Muscle of leg (tissue), 11 donors: ENCODE measurements around the gene VWA3A. TPM values are rescaled to one million over a fixed set of nuclear protein-coding genes. Genes with fewer than 3 reads are reported as not detected.
"Not testable (repeated sequence)": the region's sequence is repeated elsewhere in the genome, so short reads cannot be mapped to it uniquely, and the experiment has no call there.

Experiments
- DNase-seq: peaks from one replicate; pipeline ENCODE4 v3.0.0; 2013
- H3K27ac ChIP-seq: one replicate; pipeline ENCODE4 v1.5.1; 2013; ENCODE audit warnings: mild to moderate bottlenecking, low read length, control low read depth
- H3K27me3 ChIP-seq: one replicate; pipeline ENCODE4 v1.6.1; 2013; ENCODE audit warnings: low read length; ENCODE audit not compliant: control insufficient read depth, insufficient read depth
- H3K36me3 ChIP-seq: one replicate; pipeline ENCODE4 v1.6.1; 2013; ENCODE audit warnings: low read length; ENCODE audit not compliant: control insufficient read depth, insufficient read depth
- H3K4me1 ChIP-seq: one replicate; pipeline ENCODE4 v1.6.1; 2013; ENCODE audit warnings: low read length; ENCODE audit not compliant: control insufficient read depth, insufficient read depth
- H3K4me3 ChIP-seq: one replicate; pipeline ENCODE4 v1.5.1; 2013; ENCODE audit warnings: low read length, control low read depth
- H3K9me3 ChIP-seq: replicated peaks from 2 replicates; pipeline ENCODE4 v1.6.1; 2013; ENCODE audit warnings: low read depth, low read length; ENCODE audit not compliant: control insufficient read depth
- WGBS: methylation state at CpG from one replicate; pipeline ENCODE4 v1.1.5; 2013; ENCODE audit warnings: missing lambda C conversion rate; ENCODE audit not compliant: insufficient coverage; 5-methylcytosine and 5-hydroxymethylcytosine counted together
- polyA plus RNA-seq, 8 donors: library from polyadenylated mRNA; unstranded; fragments of 120-200 nt; gene quantifications; one replicate each; pipeline versions ENCODE4 v1.2.1 to v1.2.3, GENCODE V29; 2013; ENCODE audit warnings: inconsistent platforms in 1 of 8, low replicate concordance in 1 of 8; ENCODE audit not compliant: insufficient read length in 8 of 8, insufficient read depth in 1 of 8
- total RNA-seq: library from RNA; stranded (reverse); fragments of 120-200 nt; gene quantifications from one replicate; pipeline ENCODE4 v1.2.4, GENCODE V29; 2013

The VWA3A gene
- total and polyA plus RNA-seq, 9 donors, result 0.08 to 0.53 (median 0.19) TPM; not detected in 1

DNA sequence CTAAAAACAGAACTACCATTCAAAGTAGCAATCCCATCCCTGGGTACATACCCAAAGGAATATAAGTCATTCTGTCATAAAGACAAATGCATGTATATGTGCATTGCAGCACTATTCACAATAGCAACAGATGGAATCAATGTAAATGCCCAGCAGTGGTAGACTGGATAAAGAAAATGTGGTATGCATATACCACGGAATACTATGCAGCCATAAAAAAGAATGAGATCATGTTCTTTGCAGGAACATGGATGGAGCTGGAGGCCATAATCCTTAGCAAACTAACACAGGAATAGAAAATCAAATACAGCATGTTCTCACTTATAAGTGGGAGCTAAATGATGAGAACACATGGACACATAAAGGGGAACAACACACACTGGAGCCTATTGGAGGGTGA is 36.2 kb downstream of the VWA3A start:
- not testable (repeated sequence) for H3K36me3 ChIP-seq, H3K4me1 ChIP-seq, H3K27me3 ChIP-seq, H3K9me3 ChIP-seq, H3K27ac ChIP-seq, DNase-seq, H3K4me3 ChIP-seq
- no CpG with 5 or more reads among the region's 1 CpG for WGBS

DNA sequence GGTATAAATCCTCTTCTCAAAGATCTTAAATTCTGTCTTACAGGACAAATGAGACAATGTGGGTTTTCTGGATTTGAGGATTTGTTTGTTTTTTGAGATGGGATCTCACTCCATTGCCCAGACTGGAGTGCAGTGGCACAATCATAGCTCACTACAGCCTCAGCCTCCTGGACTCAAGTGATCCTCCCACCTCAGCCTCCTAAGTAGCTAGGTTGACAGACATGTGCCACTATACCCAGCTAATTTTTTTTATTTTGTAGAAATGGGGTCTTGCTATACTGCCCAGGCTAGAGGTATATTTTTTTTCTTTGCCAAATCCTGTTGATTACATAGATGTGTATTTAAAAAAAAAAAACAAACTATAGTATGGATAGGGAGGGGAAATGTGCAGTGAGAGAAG is 38.2 kb downstream of the VWA3A start:
- DNase-seq, result no peak
- H3K4me1 ChIP-seq, result no peaks in the 10 kb centered on the region
- H3K36me3 ChIP-seq, result no peaks in the 10 kb centered on the region
- no peaks in the 10 kb centered on the region for H3K9me3 ChIP-seq
- no peak overlapping the region for H3K27ac ChIP-seq
- H3K4me3 ChIP-seq, result no peak overlapping the region
- no peaks in the 10 kb centered on the region for H3K27me3 ChIP-seq

DNA sequence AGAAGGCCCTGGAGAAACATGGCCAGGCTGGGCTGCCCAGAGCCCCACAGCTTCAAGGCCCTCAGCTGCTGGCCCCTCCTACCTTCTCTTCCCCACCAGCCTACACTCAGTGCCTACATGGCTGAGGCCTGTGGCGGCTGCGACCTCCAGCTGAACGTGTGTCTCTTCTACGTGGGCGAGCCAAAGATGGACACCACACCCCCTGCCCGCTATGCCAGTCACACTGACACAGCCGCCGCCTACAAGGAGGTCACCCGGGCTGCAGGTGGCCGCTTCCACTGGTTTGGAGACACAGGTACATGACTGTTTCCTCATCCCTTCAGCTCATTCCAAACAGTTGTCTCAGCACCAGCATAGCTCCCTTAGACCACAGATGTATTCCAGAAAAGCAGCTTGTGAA is 40.5 kb downstream of the VWA3A start:
- Histone ChIP-seq H3K36me3 (no peaks in the 10 kb centered on the region), H3K27ac (no peak overlapping the region), H3K9me3 (no peaks in the 10 kb centered on the region), H3K4me3 (no peak overlapping the region), H3K4me1 (no peaks in the 10 kb centered on the region), H3K27me3 (no peaks in the 10 kb centered on the region)
- 81% methylated on average over 10 of the region's 10 CpGs for WGBS
- no peak for DNase-seq

DNA sequence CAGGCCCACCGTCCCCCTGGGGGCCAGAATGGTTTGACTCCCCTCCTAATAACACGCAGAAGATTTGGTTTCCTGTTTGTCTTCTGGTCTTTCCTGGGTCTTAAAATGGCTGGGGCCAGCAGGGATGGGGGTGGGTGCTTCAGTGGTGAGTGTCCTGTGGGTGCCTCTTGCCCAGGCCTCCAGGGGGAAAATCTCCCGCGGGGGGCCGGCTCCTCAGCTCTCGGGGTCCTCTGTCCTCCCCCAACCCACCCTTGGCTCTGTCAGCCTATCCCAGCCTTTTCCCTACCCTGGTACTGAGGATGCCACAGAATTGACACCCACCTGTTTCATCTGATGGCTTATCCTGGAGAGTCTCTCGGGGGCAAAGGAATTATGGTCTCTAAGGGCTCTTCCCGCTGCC is 46.1 kb downstream of the VWA3A start:
- no CpG with 5 or more reads among the region's 8 CpGs for WGBS
- no peak for DNase-seq
- Histone ChIP-seq H3K27me3 (peaks cover 2% of the 10 kb centered on the region), H3K9me3 (no peaks in the 10 kb centered on the region), H3K4me3 (no peak overlapping the region), H3K36me3 (no peaks in the 10 kb centered on the region), H3K27ac (no peak overlapping the region), H3K4me1 (peaks cover 8% of the 10 kb centered on the region)

DNA sequence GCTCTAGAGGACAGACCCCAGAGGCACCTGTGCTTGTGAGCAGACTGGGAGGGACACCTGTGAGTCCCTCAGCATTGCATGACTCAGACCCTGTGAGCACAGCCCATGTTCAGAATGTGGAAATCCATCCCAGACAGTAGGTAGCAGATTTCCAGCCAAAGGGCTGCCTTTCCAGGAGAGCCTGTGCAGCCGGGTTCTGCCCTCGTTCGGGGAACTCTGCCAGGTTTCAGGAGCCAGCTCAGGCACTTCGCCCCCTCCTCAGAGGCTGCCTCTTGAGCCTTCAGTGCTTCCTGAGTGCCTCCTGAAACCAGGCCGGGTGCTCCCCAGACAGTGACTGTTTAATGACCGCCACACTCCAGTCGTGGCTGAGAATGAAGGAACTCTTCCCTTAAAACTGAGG is 46.7 kb downstream of the VWA3A start:
- H3K27ac ChIP-seq, result no peak overlapping the region
- H3K27me3 ChIP-seq, result peaks cover 2% of the 10 kb centered on the region
- H3K9me3 ChIP-seq, result no peaks in the 10 kb centered on the region
- no peaks in the 10 kb centered on the region for H3K36me3 ChIP-seq
- DNase-seq, result no peak
- H3K4me3 ChIP-seq, result no peak overlapping the region
- H3K4me1 ChIP-seq, result peaks cover 8% of the 10 kb centered on the region
- 48% methylated on average over 7 of the region's 7 CpGs for WGBS

DNA sequence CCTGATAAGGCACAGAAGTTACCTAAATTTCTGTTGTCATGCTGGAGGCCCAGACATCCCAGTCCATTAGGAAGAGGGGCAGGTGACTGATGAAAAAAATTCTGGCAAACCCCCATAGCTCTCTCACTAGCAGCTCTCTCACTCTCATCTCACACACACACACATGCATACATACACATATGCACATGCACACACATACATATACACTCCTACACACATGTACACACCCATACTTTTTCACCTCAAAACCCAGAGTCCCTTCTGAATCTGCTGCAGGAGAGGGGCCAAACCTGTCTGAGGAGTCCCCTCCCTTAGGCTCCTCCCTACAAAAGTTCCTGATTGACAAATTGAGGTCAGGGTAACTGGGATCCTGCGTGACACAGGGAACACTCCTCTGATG is 47.4 kb downstream of the VWA3A start:
- Histone ChIP-seq H3K27me3 (peaks cover 2% of the 10 kb centered on the region), H3K4me1 (peaks cover 8% of the 10 kb centered on the region), H3K4me3 (no peak overlapping the region), H3K9me3 (no peaks in the 10 kb centered on the region), H3K27ac (no peak overlapping the region), H3K36me3 (no peaks in the 10 kb centered on the region)
- no CpG with 5 or more reads among the region's 1 CpG for WGBS
- DNase-seq, result no peak

DNA sequence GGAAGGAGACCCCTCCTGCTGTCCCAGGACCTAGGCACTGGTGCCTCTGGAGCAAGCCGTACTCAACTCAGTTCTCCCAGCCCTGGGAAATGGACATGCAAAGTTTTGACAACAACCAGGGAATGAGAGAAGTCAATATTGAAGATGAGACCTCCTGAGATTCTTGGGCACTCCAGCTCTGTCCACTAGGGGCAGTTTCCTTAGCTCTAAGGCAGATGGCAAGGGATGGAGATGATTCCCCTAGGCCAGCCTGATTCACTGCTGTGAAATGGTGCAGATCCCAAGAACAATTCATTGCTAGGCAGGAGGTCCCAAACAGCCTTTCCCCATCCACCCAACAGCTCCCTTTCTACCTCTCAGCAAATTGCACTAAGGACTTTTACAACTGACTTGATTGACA is 49.4 kb downstream of the VWA3A start:
- Histone ChIP-seq H3K27me3 (peaks cover 2% of the 10 kb centered on the region), H3K4me1 (peaks cover 8% of the 10 kb centered on the region), H3K27ac (no peak overlapping the region), H3K4me3 (no peak overlapping the region), H3K9me3 (no peaks in the 10 kb centered on the region), H3K36me3 (no peaks in the 10 kb centered on the region)
- no CpG with 5 or more reads among the region's 1 CpG for WGBS
- no peak for DNase-seq

DNA sequence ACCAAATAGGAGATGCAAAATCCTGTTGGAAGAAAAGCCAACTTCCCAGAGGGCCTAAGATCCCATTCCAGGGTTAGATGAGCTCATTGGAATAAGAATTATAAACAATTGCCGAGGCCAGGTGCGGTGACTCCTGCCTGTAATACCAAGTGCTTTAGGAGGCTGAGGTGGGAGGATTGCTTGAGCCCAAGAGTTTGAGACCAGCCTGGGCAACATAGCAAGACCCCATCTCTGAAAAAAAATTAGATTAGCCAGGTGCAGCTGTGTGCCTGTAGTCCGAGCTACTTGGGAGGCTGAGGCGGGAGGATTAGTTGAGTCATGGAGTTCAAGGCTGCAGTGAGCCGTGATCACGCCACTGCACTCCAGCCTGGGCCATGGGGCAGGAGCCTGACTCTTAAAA is 52.2 kb downstream of the VWA3A start:
- no peak overlapping the region for H3K4me3 ChIP-seq
- no peaks in the 10 kb centered on the region for H3K36me3 ChIP-seq
- peaks cover 2% of the 10 kb centered on the region for H3K27me3 ChIP-seq
- H3K9me3 ChIP-seq, result no peaks in the 10 kb centered on the region
- no peak overlapping the region for H3K27ac ChIP-seq
- peaks cover 8% of the 10 kb centered on the region for H3K4me1 ChIP-seq
- WGBS, result 84% methylated on average over 6 of the region's 6 CpGs
- no peak for DNase-seq

DNA sequence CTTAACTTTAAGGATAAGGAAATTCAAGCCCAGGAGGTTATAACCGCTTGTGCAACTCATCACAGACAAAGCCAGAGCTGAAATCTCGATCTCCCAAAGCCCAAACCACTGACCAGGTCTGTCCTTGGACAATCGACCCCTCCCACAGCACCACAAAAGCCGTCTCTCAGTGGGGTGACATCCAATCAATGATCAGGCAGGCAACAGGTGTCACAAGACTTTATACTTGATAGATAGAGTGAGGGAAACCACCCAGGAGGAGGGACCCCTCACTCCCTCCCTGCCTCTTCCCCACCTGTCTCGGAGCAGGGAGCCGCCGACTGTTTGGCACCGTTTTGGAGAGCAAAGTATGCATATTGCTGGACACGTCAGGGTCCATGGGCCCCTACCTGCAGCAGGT is 55.5 kb downstream of the VWA3A start:
- no peaks in the 10 kb centered on the region for H3K36me3 ChIP-seq
- DNase-seq, result no peak
- H3K27me3 ChIP-seq, result peaks cover 2% of the 10 kb centered on the region
- no CpG with 5 or more reads among the region's 9 CpGs for WGBS
- no peaks in the 10 kb centered on the region for H3K9me3 ChIP-seq
- H3K4me3 ChIP-seq, result no peak overlapping the region
- H3K27ac ChIP-seq, result no peak overlapping the region
- no peaks in the 10 kb centered on the region for H3K4me1 ChIP-seq

DNA sequence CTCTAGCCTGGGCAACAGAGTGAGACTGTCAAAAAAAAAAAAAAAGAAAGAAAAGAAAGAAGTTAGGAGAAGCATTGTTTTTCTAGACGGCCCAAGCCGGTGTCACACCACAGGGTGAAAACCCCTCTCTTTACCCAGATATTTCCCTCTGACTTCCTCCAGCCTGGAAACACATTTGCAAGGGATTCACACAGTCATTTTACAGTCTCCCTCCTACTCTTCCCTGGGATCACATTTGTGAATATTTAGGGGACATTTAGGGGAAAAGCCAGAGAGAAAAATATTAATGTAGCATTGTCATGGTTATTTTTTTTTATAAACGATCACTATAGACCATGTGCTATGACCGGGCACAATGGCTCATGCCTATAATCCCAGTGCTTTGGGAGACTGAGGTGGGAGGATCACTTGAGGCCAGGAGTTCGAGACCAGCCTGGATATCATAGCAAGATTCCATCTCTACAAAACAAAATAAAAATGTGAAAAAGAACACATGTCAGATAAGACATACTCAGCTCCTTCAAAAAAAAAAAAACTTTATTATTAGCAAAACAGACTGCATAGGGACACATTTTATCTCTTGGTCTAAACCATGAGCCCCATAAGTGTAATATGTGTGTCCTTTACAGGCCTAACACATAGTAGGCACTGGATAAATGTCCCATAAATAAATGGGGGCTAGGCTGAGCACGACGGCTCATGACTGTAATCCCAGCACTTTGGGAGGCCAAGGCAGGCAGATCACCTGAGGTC is 59.1 kb downstream of the VWA3A start:
- Histone ChIP-seq H3K4me3 (no peak overlapping the region), H3K36me3 (no peaks in the 10 kb centered on the region), H3K27ac (no peak overlapping the region), H3K9me3 (no peaks in the 10 kb centered on the region), H3K27me3 (peaks cover 2% of the 10 kb centered on the region), H3K4me1 (no peaks in the 10 kb centered on the region)
- WGBS, result 80% methylated on average over 3 of the region's 7 CpGs
- DNase-seq, result no peak

DNA sequence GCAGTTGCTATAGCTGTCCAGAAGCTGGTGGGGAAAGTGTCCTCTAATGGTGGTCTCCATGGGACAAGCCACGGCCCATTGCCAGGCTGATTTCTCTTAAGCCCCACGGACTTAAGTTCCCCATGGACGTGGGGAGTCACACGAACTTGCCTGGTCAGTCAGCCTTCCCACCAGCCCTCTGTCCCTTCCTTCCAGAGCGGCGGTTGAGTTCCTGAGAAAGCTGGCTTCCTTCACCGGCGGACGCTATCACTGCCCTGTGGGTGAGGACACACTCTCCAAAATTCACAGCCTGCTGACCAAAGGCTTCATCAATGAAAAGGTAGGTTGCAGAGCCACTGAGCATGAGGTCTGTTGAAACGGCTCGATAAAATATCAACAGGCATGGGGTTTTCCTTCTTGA is 60.0 kb downstream of the VWA3A start:
- H3K4me3 ChIP-seq, result no peak overlapping the region
- no peaks in the 10 kb centered on the region for H3K27me3 ChIP-seq
- H3K27ac ChIP-seq, result no peak overlapping the region
- no peaks in the 10 kb centered on the region for H3K36me3 ChIP-seq
- no peaks in the 10 kb centered on the region for H3K4me1 ChIP-seq
- no peaks in the 10 kb centered on the region for H3K9me3 ChIP-seq
- DNase-seq, result no peak
- WGBS, result 84% methylated on average over 11 of the region's 11 CpGs
